ENCODE results near the gene AQR.
A peak's percentile ranks its signal among the peaks of the same experiment; 100 is the strongest.

The AQR gene

GRCh38 chr15:34841262-34841725, 128.2 kb downstream of the AQR start:
- Mint-ChIP-seq H3K27me3 (ENCODE audit: low read depth, poor library complexity) (no peaks in the 10 kb centered on the region), H3K4me3 (no peak overlapping the region), H3K36me3 (ENCODE audit: low read depth) (no peaks in the 10 kb centered on the region), H3K9me3 (no peaks in the 10 kb centered on the region), H3K4me1 (no peaks in the 10 kb centered on the region), H3K27ac (no peak overlapping the region)
- TF ChIP-seq CTCF (IDR thresholded peaks at IDR 0.05) = no peak
- DNase-seq = no peak

- Mint-ChIP-seq H3K9me3 (peaks cover 25% of the 10 kb centered on the region), H3K27me3 (ENCODE audit: low read depth, poor library complexity) (no peaks in the 10 kb centered on the region), H3K4me1 (no peaks in the 10 kb centered on the region), H3K27ac (no peak overlapping the region), H3K36me3 (ENCODE audit: low read depth) (no peaks in the 10 kb centered on the region), H3K4me3 (no peak overlapping the region)
- DNase-seq = no peak
- TF ChIP-seq CTCF (IDR thresholded peaks at IDR 0.05) = no peak
These were observed 131.3 kb downstream of the AQR start for GRCh38 chr15:34838282-34838681.

GRCh38 chr15:34837246-34838016, 132.1 kb downstream of the AQR start:
- DNase-seq = peak; percentile 9
- H3K27me3 Mint-ChIP-seq (ENCODE audit: low read depth, poor library complexity) = no peaks in the 10 kb centered on the region
- H3K4me1 Mint-ChIP-seq = no peaks in the 10 kb centered on the region
- no peak for TF ChIP-seq CTCF (IDR thresholded peaks at IDR 0.05)
- H3K27ac Mint-ChIP-seq = no peak overlapping the region
- no peaks in the 10 kb centered on the region for H3K36me3 Mint-ChIP-seq (ENCODE audit: low read depth)
- H3K4me3 Mint-ChIP-seq = no peak overlapping the region
- peaks cover 25% of the 10 kb centered on the region for H3K9me3 Mint-ChIP-seq

GRCh38 chr15:34828145-34828911, 141.2 kb downstream of the AQR start:
- Mint-ChIP-seq H3K36me3 (ENCODE audit: low read depth) (no peaks in the 10 kb centered on the region), H3K27me3 (ENCODE audit: low read depth, poor library complexity) (peaks cover 8% of the 10 kb centered on the region), H3K27ac (no peak overlapping the region), H3K4me3 (no peak overlapping the region), H3K4me1 (no peaks in the 10 kb centered on the region), H3K9me3 (peaks cover under 1% of the 10 kb centered on the region)
- TF ChIP-seq CTCF (IDR thresholded peaks at IDR 0.05) = no peak
- DNase-seq = no peak

GRCh38 chr15:34821831-34822230, 147.7 kb downstream of the AQR start:
- Mint-ChIP-seq H3K4me1 (no peaks in the 10 kb centered on the region), H3K27ac (no peak overlapping the region), H3K36me3 (ENCODE audit: low read depth) (no peaks in the 10 kb centered on the region), H3K4me3 (no peak overlapping the region), H3K27me3 (ENCODE audit: low read depth, poor library complexity) (peaks cover 4% of the 10 kb centered on the region), H3K9me3 (no peaks in the 10 kb centered on the region)
- DNase-seq = no peak
- no peak for TF ChIP-seq CTCF (IDR thresholded peaks at IDR 0.05)

All from nephron progenitor cell (in vitro differentiated cells).